Measurements from ENCODE around the gene CREG1. TPM values are rescaled to one million over a fixed set of nuclear protein-coding genes. Genes with fewer than 3 reads are reported as not detected.

The CREG1 gene
- total and polyA plus RNA-seq, 2 of the 8 experiments (the other 6 are each of a cell fraction or from before 2014, with no cell fraction given) = 29.8 to 30.1 TPM

GRCh38 chr1:167567663-167568062 lies 14.1 kb upstream of the CREG1 start:
- H3K36me3 ChIP-seq (ENCODE audit: control insufficient read depth in 2 of 4, insufficient read depth in 4 of 4, low read length in 3 of 4) = no peaks in the 10 kb centered on the region
- H3K79me2 ChIP-seq (ENCODE audit: control insufficient read depth in 1 of 2, insufficient read depth in 2 of 2, low read length in 2 of 2) = no peaks in the 10 kb centered on the region
- no peak overlapping the region for H3K9ac ChIP-seq (replicated peaks in 1 of 4; ENCODE audit: extremely low read depth in 1 of 4, low read depth in 3 of 4, low read length in 3 of 4)
- DNase-seq (ENCODE audit: low read depth in 1 of 2, low spot score in 2 of 2) = no peak
- no peak overlapping the region for H2AFZ ChIP-seq (ENCODE audit: low read length)
- no peaks in the 10 kb centered on the region for H3K27me3 ChIP-seq (replicated peaks in 1 of 4; ENCODE audit: control insufficient read depth in 3 of 4, extremely low read depth in 1 of 4, insufficient read depth in 3 of 4, low read length in 3 of 4)
- no peaks in the 10 kb centered on the region for H3K79me1 ChIP-seq (ENCODE audit: low read depth, low read length)
- no peak overlapping the region for H3K4me3 ChIP-seq (ENCODE audit: extremely low read depth in 1 of 4, insufficient read depth in 2 of 4, low read depth in 3 of 4, low read length in 4 of 4)
- H3K23me2 ChIP-seq (ENCODE audit: low read depth, low read length) = no peaks in the 10 kb centered on the region; the same call in 1 of the 2 replicates
- H4K91ac ChIP-seq (replicated peaks; ENCODE audit: insufficient read length, low read length) = no peak overlapping the region
- no peak overlapping the region for H3K56ac ChIP-seq (replicated peaks; ENCODE audit: insufficient read length, low read depth, low read length)
- H2BK12ac ChIP-seq (ENCODE audit: low read depth, low read length) = no peak overlapping the region
- no peak overlapping the region for H2BK5ac ChIP-seq (ENCODE audit: low read depth, low read length)
- no peak overlapping the region for H2AK5ac ChIP-seq (ENCODE audit: low read depth, low read length)
- no peak overlapping the region for H4K5ac ChIP-seq (ENCODE audit: insufficient read length, low read depth, low read length)
- H3K18ac ChIP-seq (ENCODE audit: extremely low read depth, low read length) = no peak overlapping the region
- H3K9me3 ChIP-seq (ENCODE audit: insufficient read depth in 2 of 2, low read depth in 1 of 2, low read length in 1 of 2) = no peaks in the 10 kb centered on the region
- no peaks in the 10 kb centered on the region for H3K4me1 ChIP-seq (replicated peaks in 1 of 4; ENCODE audit: control insufficient read depth in 3 of 4, insufficient read depth in 4 of 4, low read length in 3 of 4)
- no peak overlapping the region for H3K14ac ChIP-seq (ENCODE audit: insufficient read length)
- ChIA-PET POLR2A (ENCODE audit: partially characterized antibody) (interaction anchor here (1.7 kb wide), 1 partner anchor 14 kb away, joined by 5 read pairs; the partner anchor contains the start of gene CREG1), CTCF (ENCODE audit: partially characterized antibody) (interaction anchor here (1.0 kb wide), 1 partner anchor 10 kb away, joined by 4 read pairs; no protein-coding TSS in a partner anchor)
- 90% methylated on average over 5 of the region's 5 CpGs; no CpG with 5 or more reads in 1 of the 2 experiments for WGBS, 2 experiments (ENCODE audit: extremely low coverage in 1 of 2, insufficient coverage in 1 of 2, insufficient read length in 1 of 2, insufficient replicate concordance in 2 of 2, low coverage in 1 of 2, low lambda C conversion rate in 2 of 2, missing lambda C conversion rate in 1 of 2)
- no peak overlapping the region for H2BK120ac ChIP-seq (replicated peaks; ENCODE audit: low read depth, low read length)
- no peak for TF ChIP-seq BACH1 (IDR thresholded peaks at IDR 0.05; ENCODE audit: low read length)
- H3K27ac ChIP-seq (ENCODE audit: low read depth, low read length) = no peak overlapping the region
- no peak overlapping the region for H2BK15ac ChIP-seq (ENCODE audit: low read length)
- no peak for FAIRE-seq
- H3K4me2 ChIP-seq (ENCODE audit: insufficient read depth in 1 of 2, low read depth in 2 of 2, low read length in 2 of 2) = no peak overlapping the region
- H4K8ac ChIP-seq (ENCODE audit: extremely low read depth, insufficient read depth, low read length) = no peak overlapping the region
- H3K23ac ChIP-seq (ENCODE audit: insufficient read length) = no peak overlapping the region
- no peak overlapping the region for H3K4ac ChIP-seq (replicated peaks; ENCODE audit: insufficient read length, low read depth, low read length)
- no peaks in the 10 kb centered on the region for H4K20me1 ChIP-seq (replicated peaks in 1 of 2; ENCODE audit: control insufficient read depth in 1 of 2, insufficient read depth in 2 of 2, low read length in 2 of 2)
- no peak overlapping the region for H2BK20ac ChIP-seq (ENCODE audit: low read length)

Data from H1 (cell line).